GM18520 (cell line): ENCODE data around the gene SEC23IP.
"Not testable (repeated sequence)": the region's sequence is repeated elsewhere in the genome, so short reads cannot be mapped to it uniquely, and the experiment has no call there.

ENCODE experiments used
- ATAC-seq: cut with Tn5 transposase; IDR thresholded peaks from one replicate; pipeline ENCODE4 v1.9.1; 2021; ENCODE audit not compliant: unreplicated experiment

SEC23IP gene

GRCh38 chr10:119878524-119878923 is 14.0 kb upstream of the SEC23IP start:
- no peak for ATAC-seq

- ATAC-seq: not testable (repeated sequence)
Measured at GRCh38 chr10:119883901-119884611, 8.5 kb upstream of the SEC23IP start.

- not testable (repeated sequence) for ATAC-seq
Measured at GRCh38 chr10:119886070-119886469, 6.5 kb upstream of the SEC23IP start.

GRCh38 chr10:119888715-119889114 is 3.8 kb upstream of the SEC23IP start:
- not testable (repeated sequence) for ATAC-seq

GRCh38 chr10:119889201-119889600 is 3.3 kb upstream of the SEC23IP start:
- not testable (repeated sequence) for ATAC-seq

- not testable (repeated sequence) for ATAC-seq
Measured at GRCh38 chr10:119890307-119890706, 2.2 kb upstream of the SEC23IP start.

- not testable (repeated sequence) for ATAC-seq
Measured at GRCh38 chr10:119891849-119892187, 712 bp upstream of the SEC23IP start.

GRCh38 chr10:119893074-119893473 is 544 bp downstream of the SEC23IP start:
- no peak for ATAC-seq

- no peak for ATAC-seq
Measured at GRCh38 chr10:119893845-119894427, 1.4 kb downstream of the SEC23IP start.

GRCh38 chr10:119896061-119896655 is 3.6 kb downstream of the SEC23IP start:
- no peak for ATAC-seq

- ATAC-seq: no peak
Measured at GRCh38 chr10:119896937-119897770, 4.6 kb downstream of the SEC23IP start.

- ATAC-seq: no peak
Measured at GRCh38 chr10:119898577-119898976, 6.0 kb downstream of the SEC23IP start.

GRCh38 chr10:119903946-119904666 is 11.6 kb downstream of the SEC23IP start:
- no peak for ATAC-seq

- not testable (repeated sequence) for ATAC-seq
Measured at GRCh38 chr10:119907695-119908094, 15.2 kb downstream of the SEC23IP start.

GRCh38 chr10:119908166-119908565 is 15.6 kb downstream of the SEC23IP start:
- ATAC-seq: no peak

- ATAC-seq: no peak
Measured at GRCh38 chr10:119910689-119911088, 18.2 kb downstream of the SEC23IP start.

- no peak for ATAC-seq
Measured at GRCh38 chr10:119917777-119918176, 25.2 kb downstream of the SEC23IP start.

GRCh38 chr10:119919271-119919670 is 26.7 kb downstream of the SEC23IP start:
- no peak for ATAC-seq

- peak; percentile 53 for ATAC-seq
Measured at GRCh38 chr10:119919826-119920225, 27.3 kb downstream of the SEC23IP start.

- ATAC-seq: no peak
Measured at GRCh38 chr10:119928411-119928810, 35.9 kb downstream of the SEC23IP start.

GRCh38 chr10:119931871-119932270 is 39.3 kb downstream of the SEC23IP start:
- ATAC-seq: no peak
